NOMO-1 treated with DMSO at 0.1 percent for 48 hours (cell line): ENCODE data around the gene OR51B5.
"Not testable (repeated sequence)": the region's sequence is repeated elsewhere in the genome, so short reads cannot be mapped to it uniquely, and the experiment has no call there.

Experiments
- DNase-seq: peaks from one replicate; lab custom pipeline; 2025; ENCODE audit not compliant: unreplicated experiment; lab: John Stamatoyannopoulos, UW

OR51B5 gene

DNA sequence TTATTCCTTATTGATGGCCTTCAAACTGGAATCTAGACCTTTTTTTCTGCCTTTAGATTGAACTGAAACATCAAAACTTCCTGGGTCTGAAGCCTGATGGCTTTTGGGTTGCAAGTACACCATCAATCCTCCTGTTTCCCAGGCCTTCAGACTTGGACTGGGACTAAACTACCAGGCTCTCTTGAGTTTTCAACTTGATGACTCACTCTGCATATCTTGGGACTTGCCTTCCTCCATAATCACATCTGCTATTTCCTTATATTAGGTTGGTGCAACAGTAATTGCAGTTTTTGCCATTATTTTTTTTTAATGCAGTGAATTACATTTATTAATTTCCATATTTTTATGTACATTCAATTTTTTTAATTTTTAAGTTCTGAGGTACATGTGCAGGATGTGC lies 7.0 kb downstream of the OR51B5 start:
- no peak for DNase-seq

DNA sequence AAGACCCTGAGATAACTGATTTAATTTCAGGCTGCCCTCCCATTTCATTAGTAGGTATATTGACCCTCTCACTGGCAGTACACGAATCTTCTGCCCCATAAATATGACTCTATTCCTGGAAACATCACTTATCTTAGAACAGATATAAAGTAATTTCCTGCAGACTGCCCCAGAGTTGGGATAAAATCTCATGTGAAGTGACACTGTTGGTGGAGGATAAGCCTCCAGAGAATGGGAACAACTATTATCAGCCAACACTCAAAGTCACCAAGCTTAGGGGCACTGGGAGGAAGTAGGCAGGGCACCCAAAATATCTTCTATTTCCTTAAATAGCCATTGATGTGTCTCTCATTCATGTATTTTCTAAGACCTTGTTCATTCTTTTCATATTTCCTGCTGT lies 8.2 kb downstream of the OR51B5 start:
- no peak for DNase-seq

DNA sequence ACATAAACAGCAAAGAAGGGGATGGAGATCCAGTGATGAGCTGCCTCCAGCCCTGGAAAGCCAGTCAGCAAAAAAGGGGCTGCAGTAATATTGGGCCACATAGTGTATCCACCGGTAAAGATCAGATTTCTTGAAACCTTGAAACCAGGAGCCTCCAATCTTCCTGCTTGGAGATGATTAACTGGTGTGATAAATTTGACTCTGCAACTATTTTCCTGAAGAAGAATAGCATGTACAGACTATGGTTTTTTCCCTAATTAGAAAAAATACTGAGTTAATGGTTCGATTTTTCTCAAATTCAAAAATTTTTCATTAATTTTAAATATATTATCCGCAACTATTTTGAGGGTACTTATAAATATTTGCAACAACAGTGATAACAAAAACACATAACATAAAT lies 19.1 kb downstream of the OR51B5 start, which contains the start of gene OR51B2:
Gene OR51B2, minus strand, starts transcription at position 101 of the 400 bp plus-strand sequence. Its CDS starts 0 bp downstream, at position 101.
- DNase-seq, result no peak

DNA sequence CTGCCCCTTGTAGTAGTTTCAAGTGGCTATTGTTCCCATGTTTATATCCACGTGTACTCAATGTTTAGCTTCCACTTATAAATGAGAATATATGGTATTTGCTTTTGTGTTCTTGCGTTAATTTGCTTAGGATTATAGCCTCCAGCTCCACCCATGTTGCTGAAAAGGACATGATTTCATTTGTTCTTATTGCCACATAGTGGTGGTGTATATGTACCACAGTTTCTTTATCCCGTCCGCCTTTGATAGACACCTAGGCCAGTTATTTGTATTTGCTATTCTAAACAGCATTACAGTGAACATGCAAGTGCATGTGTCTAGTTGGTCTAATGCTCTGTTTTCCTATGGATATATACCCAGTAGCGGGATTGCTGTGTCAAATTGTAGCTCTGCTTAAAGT lies 26.0 kb downstream of the OR51B5 start:
- no peak for DNase-seq

DNA sequence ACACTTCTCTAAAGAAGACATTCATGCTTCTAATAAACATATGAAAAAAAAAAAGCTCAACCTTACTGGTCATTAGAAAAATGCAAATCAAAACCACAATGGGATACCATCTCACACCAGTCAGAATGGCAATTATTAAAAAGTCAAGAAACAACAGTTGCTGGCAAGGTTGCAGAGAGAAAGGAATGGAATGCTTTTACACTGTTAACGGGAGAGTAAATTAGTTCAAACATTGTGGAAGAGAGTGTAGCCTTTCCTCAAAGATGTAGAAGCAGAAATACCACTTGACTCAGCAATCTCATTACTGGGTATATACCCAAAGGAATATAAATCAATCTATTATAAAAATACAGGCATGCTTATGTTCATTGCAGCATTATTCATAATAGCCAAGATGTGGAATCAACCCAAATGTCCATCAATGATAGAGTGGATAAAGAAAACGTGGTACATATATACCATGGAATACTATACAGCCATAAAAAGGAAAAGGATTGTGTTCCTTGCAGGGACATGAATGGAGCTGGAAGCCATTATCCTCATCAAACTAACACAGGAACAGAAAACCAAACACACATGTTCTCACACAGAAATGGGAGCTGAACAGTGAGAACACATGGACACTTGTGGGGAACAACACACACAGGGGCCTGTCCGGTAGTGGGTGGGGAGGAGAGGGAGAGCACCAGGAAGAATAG lies 29.8 kb downstream of the OR51B5 start:
- not testable (repeated sequence) for DNase-seq

DNA sequence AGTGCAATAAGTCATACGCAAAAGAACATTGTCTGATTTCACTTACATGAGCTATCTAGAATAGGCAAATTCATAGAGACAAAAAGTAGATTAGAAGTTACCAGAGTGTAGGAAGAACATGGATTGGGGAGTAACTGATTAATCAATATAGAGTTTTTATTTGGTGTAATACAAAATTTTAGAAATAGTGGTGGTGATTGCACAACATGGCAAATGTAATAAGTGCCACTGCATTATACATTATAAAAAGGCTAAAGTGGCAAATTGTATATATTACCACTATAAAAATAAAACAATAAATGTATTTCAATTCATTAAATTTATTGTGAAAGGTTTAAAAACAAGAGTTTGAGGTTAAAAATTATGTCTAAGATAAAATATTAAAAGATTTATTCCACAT lies 32.9 kb downstream of the OR51B5 start:
- no peak for DNase-seq

DNA sequence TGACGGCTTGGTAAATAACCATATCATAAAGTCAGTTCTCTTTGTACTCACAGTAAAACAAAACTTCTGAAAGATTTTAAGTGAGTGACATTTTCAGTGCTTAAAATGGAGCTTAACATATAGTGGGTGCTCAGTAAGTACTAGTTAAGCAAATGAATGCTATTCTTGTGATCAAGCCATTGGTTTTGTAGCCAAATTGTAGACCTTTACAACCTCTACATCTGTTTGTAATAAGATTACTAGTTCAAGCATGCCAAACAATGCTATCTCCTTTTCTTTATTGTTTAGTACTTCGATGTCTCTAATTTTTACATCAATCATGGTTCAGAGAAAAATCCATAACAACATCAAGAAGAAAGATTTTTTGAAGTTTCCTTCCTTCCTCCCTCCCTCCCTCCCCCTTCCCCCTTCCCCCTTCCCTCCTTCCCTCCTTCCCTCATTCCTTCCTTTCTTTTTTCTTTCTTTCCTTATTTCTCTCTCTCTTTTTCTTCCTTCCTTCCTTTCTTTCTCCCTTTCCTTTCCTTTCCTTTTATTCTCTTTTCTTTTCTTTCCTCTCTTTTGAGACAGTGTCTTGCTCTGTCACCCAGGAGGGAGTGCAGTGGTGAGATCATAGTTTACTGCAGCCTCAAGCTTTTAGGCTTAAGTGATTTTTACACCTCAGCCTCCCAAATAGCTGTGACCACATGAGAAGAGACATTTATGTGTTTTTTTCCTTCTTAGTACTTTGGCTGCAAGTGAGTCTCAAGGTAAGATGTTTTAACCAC lies 35.9 kb downstream of the OR51B5 start:
- no peak for DNase-seq

DNA sequence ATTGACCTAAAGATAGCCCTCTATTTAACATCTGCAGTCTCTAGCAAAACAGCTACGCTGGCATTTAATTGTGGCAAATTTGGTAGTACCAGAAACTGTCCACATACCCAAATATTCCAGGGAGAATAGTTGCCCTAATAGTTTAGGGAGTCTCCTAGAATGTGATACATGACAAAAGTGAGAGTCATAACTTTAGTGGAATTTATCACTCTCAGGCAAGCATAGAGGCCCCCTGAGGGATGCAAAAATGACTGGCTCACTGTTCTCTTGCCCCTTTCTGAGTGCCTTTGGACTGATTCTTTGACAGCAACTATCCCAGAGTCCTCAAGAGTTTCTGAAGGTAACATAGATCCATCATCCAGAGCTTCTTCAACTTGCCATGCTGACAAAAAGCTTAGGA lies 39.3 kb downstream of the OR51B5 start:
- DNase-seq, result no peak

DNA sequence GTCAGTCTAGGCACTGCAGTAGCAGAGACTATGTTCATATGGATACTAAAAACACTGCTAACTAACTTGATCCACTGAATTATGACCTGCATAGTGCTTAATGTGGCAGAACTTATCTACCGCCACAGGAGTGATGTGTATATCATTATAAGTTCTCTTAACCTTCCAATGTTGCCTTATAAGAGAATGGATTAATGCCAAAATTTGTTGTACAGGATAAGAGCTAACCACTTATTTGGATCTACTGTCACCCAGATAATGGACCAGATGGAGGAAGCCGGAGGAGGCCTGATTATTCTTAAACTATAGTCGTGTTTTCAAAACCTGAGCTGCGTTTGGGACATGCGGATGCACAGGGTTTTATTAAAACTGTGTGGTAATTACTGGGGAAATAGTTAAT lies 39.7 kb downstream of the OR51B5 start:
- no peak for DNase-seq

DNA sequence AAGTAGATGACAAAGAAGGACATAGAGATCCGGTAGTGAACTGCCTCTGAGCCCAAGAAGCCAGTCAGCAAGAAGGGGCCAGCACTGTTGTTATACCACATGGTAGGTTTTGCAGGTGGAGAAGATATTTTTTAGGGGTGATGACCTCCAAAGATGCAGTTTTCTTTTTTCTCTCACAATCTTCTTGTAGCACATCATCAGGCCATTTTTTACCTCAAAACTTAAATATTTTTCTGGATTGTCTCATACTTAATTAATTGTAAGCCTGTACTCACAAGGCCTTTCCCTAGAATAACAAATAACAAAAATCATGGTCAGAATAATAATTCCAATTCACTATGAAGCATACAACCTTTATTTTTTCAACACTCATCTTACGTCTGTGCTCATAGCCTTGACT lies 41.5 kb downstream of the OR51B5 start, which contains the start of gene OR51B4:
Gene OR51B4, minus strand, starts transcription at position 101 of the 400 bp plus-strand sequence. Its CDS starts 0 bp downstream, at position 101.
- no peak for DNase-seq

DNA sequence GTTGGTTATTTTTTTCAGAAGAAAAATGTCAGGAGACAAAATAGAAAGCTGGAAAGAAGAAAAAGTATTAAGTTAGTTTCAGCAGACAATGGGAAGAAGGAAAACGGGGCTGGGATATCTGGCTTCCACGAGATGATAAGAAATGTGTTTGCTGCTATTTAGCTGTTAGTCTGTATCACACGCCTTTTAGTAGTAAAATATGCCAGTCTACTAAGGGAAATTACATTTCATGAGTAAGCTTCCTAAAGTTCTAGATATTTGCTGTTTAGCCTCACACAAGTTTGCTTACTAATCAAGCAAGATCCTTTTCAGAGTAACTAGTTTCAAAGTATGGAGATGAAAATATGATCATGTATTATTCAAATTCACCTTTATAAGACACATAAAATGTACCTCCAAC lies 43.1 kb downstream of the OR51B5 start:
- DNase-seq, result no peak

DNA sequence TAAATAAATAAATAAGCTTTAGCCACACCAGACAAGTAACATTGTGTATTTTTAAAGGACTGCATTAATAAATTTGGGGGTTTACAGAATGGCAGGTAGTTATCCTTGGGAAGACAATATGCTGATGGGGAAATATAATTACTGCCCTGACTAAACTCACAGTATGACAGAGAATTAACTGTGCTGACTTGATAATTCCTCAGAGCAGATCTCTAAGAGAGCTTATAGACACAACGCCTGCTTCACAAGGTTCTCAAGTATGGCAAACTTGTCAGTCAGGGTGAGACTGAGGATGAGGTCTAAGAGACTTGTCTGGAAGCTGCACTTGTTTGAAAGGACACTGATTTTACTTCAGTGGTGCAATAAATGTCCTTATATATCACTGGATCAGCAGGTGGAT lies 44.9 kb downstream of the OR51B5 start:
- DNase-seq, result no peak

DNA sequence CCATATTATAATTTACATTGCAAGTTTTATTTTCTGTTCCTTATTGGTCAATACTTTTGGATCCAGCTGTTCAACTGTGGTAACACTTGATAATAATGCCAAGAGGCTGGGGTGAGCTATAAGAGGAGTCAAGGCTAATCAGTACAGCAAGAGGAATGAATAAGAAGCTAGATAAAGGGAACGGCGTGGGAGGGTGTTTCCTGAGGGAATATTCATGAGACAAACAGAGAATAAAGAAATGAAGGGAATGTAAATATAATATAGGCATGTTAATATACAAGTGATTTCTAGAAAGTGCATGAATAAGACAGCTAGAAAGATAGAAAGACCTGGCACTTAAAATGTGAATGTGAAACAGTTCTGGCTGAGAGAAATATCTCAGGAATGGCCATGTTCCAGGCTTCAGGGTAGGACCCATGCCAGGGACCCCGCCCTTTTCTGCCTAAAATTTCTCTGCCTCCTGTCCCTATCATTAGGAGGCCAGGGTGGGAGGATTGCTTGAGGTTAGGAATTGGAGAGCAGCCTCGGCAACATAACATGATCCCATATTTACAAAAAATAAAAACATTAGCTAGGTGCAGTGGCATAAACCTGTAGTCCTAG lies 45.5 kb downstream of the OR51B5 start:
- no peak for DNase-seq

DNA sequence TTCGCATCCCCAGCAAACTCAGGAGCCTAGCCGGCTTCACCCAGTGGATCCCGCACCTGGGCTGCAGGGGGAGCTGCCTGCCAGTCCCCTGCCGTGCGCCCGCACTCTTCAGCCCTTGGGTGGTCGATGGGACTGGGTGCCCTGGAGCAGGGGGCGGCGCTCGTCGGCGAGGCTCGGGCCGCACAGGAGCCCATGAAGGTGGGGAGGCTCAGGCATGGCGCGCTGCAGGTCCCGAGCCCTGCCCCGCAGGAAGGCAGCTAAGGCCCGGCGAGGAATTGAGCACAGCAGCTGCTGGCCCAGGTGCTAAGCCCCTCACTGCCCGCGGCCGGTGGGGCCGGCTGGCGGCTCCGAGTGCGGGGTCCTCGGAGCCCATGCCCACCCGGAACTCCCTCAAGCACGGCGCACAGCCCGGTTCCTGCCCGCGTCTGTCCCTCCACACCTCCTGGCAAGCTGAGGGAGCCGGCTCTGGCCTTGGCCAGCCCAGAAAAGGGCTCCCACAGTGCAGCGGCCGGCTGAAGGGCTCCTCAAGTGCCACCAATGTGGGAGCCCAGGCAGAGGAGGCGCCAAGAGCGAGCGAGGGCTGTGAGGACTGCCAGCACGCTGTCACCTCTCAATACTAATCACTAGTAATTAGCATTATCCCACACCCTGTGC lies 48.9 kb downstream of the OR51B5 start:
- DNase-seq, result not testable (repeated sequence)

DNA sequence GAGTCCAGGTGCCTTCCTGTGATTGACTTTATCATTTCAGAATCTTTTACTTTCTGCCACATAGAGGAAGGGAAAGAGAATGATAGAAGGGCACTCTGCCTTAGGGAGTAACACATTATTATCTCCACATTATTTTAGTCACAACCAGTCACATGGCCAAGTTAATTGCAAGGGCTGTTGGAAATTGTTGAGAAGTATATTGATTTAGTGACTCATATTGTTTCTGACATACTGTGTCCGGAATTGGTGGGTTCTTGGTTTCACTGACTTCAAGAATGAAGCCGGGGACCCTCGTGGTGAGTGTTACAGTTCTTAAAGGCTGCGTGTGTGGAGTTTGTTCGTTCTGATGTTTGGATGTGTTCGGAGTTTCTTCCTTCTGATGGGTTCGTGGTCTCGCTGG lies 50.3 kb downstream of the OR51B5 start:
- DNase-seq, result no peak
